DND-41 (cell line): Measurements from ENCODE around the gene TBC1D1.

Source experiments
- ATAC-seq: fragments of 200-7000 bp; cut with Tn5 transposase; 3 replicates; pipeline ENCODE4 v1.9.1; 2021; ENCODE audit warnings: low read depth; ENCODE audit not compliant: insufficient read depth
- DNase-seq: peaks from one replicate; pipeline ENCODE4 v3.0.0-alpha.2; 2020
- H2AFZ ChIP-seq: 2 replicates; pipeline ENCODE4 v1.6.0; 2012; ENCODE audit warnings: low read depth, low read length
- H3K27ac ChIP-seq: 2 replicates; pipeline ENCODE4 v1.5.1; 2012; ENCODE audit warnings: low read length, inconsistent platforms
- H3K27me3 ChIP-seq: fragments of 200-600 bp; sonication (generic); 2 replicates; pipeline ENCODE4 v1.6.0; 2012; ENCODE audit warnings: low read length, mild to moderate bottlenecking, inconsistent platforms; ENCODE audit not compliant: insufficient read depth, poor library complexity
- H3K36me3 ChIP-seq: 2 replicates; pipeline ENCODE4 v1.5.1; 2012; ENCODE audit warnings: low read length, inconsistent platforms; ENCODE audit not compliant: insufficient read depth
- H3K4me1 ChIP-seq: 2 replicates; pipeline ENCODE4 v1.5.1; 2012; ENCODE audit warnings: mild to moderate bottlenecking, low read length; ENCODE audit not compliant: insufficient read depth
- H3K4me2 ChIP-seq: 2 replicates; pipeline ENCODE4 v1.6.0; 2012; ENCODE audit warnings: mild to moderate bottlenecking, moderate library complexity, low read length, inconsistent platforms; ENCODE audit not compliant: insufficient read depth
- H3K4me3 ChIP-seq, 2 experiments: fragments of 200-600 bp in 1 of 2; shearing (Covaris generic) in 1 of 2; 2 replicates each; pipeline ENCODE4 v1.5.1; 2012 to 2016; ENCODE audit warnings: inconsistent platforms in 2 of 2, low read length in 2 of 2, mild to moderate bottlenecking in 2 of 2, low read depth in 1 of 2, moderate library complexity in 1 of 2
- H3K79me2 ChIP-seq: 2 replicates; pipeline ENCODE4 v1.6.0; 2012; ENCODE audit warnings: low read length, inconsistent platforms; ENCODE audit not compliant: insufficient read depth
- H3K9ac ChIP-seq: 2 replicates; pipeline ENCODE4 v1.6.0; 2012; ENCODE audit warnings: low read depth, mild to moderate bottlenecking, inconsistent platforms, low read length, moderate library complexity
- H3K9me3 ChIP-seq: 2 replicates; pipeline ENCODE4 v1.5.1; 2012; ENCODE audit warnings: low read length, moderate library complexity, mild to moderate bottlenecking, inconsistent platforms; ENCODE audit not compliant: insufficient read depth, severe bottlenecking
- H4K20me1 ChIP-seq: 2 replicates; pipeline ENCODE4 v1.6.0; 2012; ENCODE audit warnings: low read length; ENCODE audit not compliant: insufficient read depth
- EZH2 ChIP-seq: IDR thresholded peaks from 3 replicates; pipeline ENCODE4 v1.6.1; 2012; ENCODE audit warnings: borderline replicate concordance, low read depth, mild to moderate bottlenecking, moderate library complexity, low read length, inconsistent platforms; ENCODE audit not compliant: severe bottlenecking
- TF ChIP-seq, protein P1 (sequence below): IDR thresholded peaks from 2 replicates; pipeline ENCODE4 v1.5.1; 2012; ENCODE audit warnings: borderline replicate concordance, low read length, moderate library complexity, mild to moderate bottlenecking; ENCODE audit not compliant: poor library complexity, severe bottlenecking; ENCODE audit errors: extremely low read depth

TBC1D1 gene

DNA sequence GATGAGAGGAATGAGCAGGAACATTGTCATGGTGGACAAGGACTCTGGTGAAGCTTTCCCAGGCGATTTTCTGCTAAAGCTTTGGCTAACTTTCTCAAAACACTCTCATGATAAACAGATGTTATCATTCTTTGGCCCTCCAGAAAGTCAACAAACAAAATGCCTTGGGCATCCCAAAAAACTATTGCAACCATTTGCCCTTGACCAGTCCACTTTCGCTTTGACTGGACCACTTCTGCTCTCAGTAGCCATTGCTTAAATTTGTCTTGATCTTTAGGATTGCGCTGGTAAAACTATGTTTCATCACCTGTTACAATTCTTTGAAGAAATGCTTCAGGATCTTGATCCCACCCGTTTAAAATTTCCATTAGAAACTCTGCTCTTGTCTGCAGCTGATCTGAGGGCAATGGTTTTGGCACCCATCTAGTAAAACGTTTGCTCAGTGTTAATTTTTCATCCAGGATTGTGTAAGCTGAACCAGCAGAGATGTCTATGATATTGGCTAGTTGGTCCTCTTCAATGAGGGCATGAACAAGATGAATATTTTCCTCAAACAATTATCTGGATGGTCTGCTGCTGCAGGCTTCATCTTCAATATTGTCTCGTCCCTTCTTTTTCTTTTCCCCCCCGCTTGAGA, 14.8 kb downstream of the TBC1D1 start:
- H3K9me3 ChIP-seq: no peaks in the 10 kb centered on the region
- no peak for TF ChIP-seq EZH2
- TF ChIP-seq, protein P1, sequence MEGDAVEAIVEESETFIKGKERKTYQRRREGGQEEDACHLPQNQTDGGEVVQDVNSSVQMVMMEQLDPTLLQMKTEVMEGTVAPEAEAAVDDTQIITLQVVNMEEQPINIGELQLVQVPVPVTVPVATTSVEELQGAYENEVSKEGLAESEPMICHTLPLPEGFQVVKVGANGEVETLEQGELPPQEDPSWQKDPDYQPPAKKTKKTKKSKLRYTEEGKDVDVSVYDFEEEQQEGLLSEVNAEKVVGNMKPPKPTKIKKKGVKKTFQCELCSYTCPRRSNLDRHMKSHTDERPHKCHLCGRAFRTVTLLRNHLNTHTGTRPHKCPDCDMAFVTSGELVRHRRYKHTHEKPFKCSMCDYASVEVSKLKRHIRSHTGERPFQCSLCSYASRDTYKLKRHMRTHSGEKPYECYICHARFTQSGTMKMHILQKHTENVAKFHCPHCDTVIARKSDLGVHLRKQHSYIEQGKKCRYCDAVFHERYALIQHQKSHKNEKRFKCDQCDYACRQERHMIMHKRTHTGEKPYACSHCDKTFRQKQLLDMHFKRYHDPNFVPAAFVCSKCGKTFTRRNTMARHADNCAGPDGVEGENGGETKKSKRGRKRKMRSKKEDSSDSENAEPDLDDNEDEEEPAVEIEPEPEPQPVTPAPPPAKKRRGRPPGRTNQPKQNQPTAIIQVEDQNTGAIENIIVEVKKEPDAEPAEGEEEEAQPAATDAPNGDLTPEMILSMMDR: no peak
- no peak overlapping the region for H3K4me3 ChIP-seq
- H3K36me3 ChIP-seq: peaks cover 26% of the 10 kb centered on the region
- 0 out of 2 replicates have a peak, but pooled peaks cover 4% of the 10 kb centered on the region for H4K20me1 ChIP-seq
- DNase-seq: no peak
- H3K9ac ChIP-seq: no peak overlapping the region
- no peaks in the 10 kb centered on the region for H3K4me1 ChIP-seq
- no peaks in the 10 kb centered on the region for H3K27me3 ChIP-seq
- no peak for ATAC-seq
- no peak overlapping the region for H3K4me2 ChIP-seq
- no peak overlapping the region for H2AFZ ChIP-seq
- H3K79me2 ChIP-seq: peaks cover 11% of the 10 kb centered on the region; the same call in 1 of the 2 replicates
- no peak overlapping the region for H3K27ac ChIP-seq

DNA sequence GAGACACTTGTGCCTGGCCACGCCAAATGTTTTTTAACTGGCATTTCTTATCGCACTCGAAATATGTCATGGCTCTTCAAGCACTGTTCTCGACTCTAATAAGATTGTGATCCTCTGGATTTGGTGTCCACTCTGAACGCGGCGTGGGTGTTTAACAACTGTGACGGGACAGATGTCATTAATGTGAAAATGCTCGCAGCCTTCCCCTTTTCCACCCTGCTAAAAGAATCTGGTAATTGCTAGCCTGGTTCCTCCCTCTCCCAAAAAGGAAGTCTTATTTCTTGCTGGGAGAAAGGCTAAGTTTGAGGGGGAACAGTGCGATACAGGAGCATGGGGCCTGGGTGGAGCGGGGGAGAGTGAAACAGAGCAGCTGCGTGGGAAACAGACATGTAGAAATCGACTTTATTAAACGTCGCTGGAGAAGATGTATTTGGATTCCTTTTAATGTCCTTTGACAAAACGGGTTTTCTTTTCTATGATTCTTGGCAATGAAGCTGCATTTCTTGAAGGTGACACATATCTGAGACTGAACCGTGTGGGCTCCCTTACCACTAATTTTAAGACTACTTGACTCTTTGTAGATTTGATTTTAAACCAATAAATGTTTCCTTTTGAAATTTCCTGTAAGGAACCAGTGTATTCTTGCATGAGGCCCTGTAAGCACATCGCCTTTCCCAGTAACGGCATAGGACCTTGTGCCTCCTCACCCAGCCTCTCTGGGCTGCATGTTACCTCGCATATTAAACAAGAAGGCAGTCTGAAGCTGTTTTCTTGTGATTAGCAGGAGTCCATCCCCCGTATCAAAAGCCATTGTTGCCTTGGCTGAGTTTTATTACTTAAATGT, 17.8 kb downstream of the TBC1D1 start:
- peaks cover 4% of the 10 kb centered on the region; the same call in 1 of the 2 replicates for H4K20me1 ChIP-seq
- H3K4me1 ChIP-seq: no peaks in the 10 kb centered on the region
- H2AFZ ChIP-seq: no peak overlapping the region
- no peak overlapping the region for H3K4me3 ChIP-seq
- DNase-seq (no peak), ATAC-seq (no peak)
- no peak overlapping the region for H3K9ac ChIP-seq
- H3K9me3 ChIP-seq: no peaks in the 10 kb centered on the region
- H3K27me3 ChIP-seq: no peaks in the 10 kb centered on the region
- H3K4me2 ChIP-seq: no peak overlapping the region
- TF ChIP-seq, protein P1: no peak
- no peak for TF ChIP-seq EZH2
- H3K79me2 ChIP-seq: peaks cover 10% of the 10 kb centered on the region; the same call in 1 of the 2 replicates
- H3K27ac ChIP-seq: no peak overlapping the region
- peaks cover 12% of the 10 kb centered on the region for H3K36me3 ChIP-seq

DNA sequence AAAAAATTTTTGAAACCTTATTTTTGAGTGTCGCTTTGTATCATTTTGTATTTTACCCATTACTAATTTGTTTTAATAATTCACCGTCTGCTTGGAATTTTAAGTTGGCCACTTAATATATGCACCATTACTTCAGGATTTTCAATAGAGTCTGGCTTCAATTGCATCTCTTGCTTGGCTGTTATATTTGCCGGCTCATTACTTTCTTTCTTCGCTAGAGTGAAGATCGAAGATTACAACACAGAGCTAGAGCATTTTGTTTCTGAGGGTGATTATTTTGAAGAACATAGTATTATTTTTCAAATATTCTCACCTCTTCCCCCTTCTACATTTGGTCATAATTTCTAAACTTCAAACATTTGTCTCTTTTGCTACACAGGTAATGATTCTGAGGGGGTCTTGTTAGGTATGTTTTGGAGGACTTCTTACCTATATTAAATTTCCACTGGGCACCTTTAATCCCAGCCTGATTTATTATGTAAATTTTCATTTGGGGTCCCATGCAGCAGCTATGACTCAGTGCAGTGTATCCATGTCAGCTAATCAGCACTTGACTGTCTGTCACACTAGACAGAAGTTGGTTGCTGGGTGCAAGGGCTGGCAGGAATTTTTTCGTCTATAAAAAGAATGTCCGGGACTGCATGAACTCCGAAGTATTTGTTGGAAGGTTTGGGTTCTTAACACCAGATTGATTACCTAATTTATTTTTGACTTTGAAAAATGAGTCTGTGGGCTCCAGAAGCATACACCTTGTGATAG, 18.6 kb downstream of the TBC1D1 start:
- Histone ChIP-seq H3K4me3 (no peak overlapping the region), H4K20me1 (peaks cover 4% of the 10 kb centered on the region; the same call in 1 of the 2 replicates), H3K4me1 (no peaks in the 10 kb centered on the region), H3K9ac (no peak overlapping the region), H3K9me3 (no peaks in the 10 kb centered on the region), H3K36me3 (peaks cover 5% of the 10 kb centered on the region; the same call in 1 of the 2 replicates), H3K27me3 (no peaks in the 10 kb centered on the region), H3K4me2 (no peak overlapping the region), H3K27ac (no peak overlapping the region), H2AFZ (no peak overlapping the region), H3K79me2 (peaks cover 8% of the 10 kb centered on the region; the same call in 1 of the 2 replicates)
- TF ChIP-seq, protein P1: no peak
- no peak for TF ChIP-seq EZH2
- ATAC-seq (no peak), DNase-seq (no peak)
